HG03066 (cell line): ENCODE results near the gene NEB.
"Not testable (repeated sequence)": the region's sequence is repeated elsewhere in the genome, so short reads cannot be mapped to it uniquely, and the experiment has no call there.

ENCODE experiments used
- ATAC-seq: cut with Tn5 transposase; IDR thresholded peaks from one replicate; pipeline ENCODE4 v1.9.1; 2021; ENCODE audit warnings: low read depth; ENCODE audit not compliant: unreplicated experiment

Gene NEB

GRCh38 chr2:151711025-151711424 lies 23.3 kb downstream of the NEB start:
- ATAC-seq = no peak

GRCh38 chr2:151708788-151709187 lies 25.5 kb downstream of the NEB start:
- no peak for ATAC-seq

- ATAC-seq = no peak
Measured at GRCh38 chr2:151707857-151708256, 26.4 kb downstream of the NEB start.

- not testable (repeated sequence) for ATAC-seq
Measured at GRCh38 chr2:151704480-151704961, 29.8 kb downstream of the NEB start.

- ATAC-seq = not testable (repeated sequence)
Measured at GRCh38 chr2:151698134-151698533, 36.1 kb downstream of the NEB start.

GRCh38 chr2:151695778-151696177 lies 38.5 kb downstream of the NEB start:
- no peak for ATAC-seq

GRCh38 chr2:151691631-151692030 lies 42.6 kb downstream of the NEB start:
- ATAC-seq = no peak

GRCh38 chr2:151688719-151689118 lies 45.6 kb downstream of the NEB start:
- ATAC-seq = no peak

GRCh38 chr2:151682459-151683003 lies 51.7 kb downstream of the NEB start:
- no peak for ATAC-seq

GRCh38 chr2:151681051-151681450 lies 53.2 kb downstream of the NEB start:
- no peak for ATAC-seq

- ATAC-seq = no peak
Measured at GRCh38 chr2:151679994-151680393, 54.3 kb downstream of the NEB start.

GRCh38 chr2:151678849-151679248 lies 55.4 kb downstream of the NEB start:
- no peak for ATAC-seq

- ATAC-seq = no peak
Measured at GRCh38 chr2:151673016-151673415, 61.3 kb downstream of the NEB start.

- no peak for ATAC-seq
Measured at GRCh38 chr2:151672277-151672676, 62.0 kb downstream of the NEB start.

GRCh38 chr2:151670846-151671597 lies 63.3 kb downstream of the NEB start:
- no peak for ATAC-seq

GRCh38 chr2:151670346-151670745 lies 63.9 kb downstream of the NEB start:
- ATAC-seq = no peak

GRCh38 chr2:151669585-151670081 lies 64.6 kb downstream of the NEB start:
- ATAC-seq = no peak

GRCh38 chr2:151668737-151669136 lies 65.5 kb downstream of the NEB start:
- ATAC-seq = no peak

GRCh38 chr2:151665959-151666358 lies 68.3 kb downstream of the NEB start:
- ATAC-seq = no peak

- ATAC-seq = no peak
Measured at GRCh38 chr2:151664520-151664919, 69.8 kb downstream of the NEB start.

GRCh38 chr2:151661625-151662024 lies 72.7 kb downstream of the NEB start:
- no peak for ATAC-seq

GRCh38 chr2:151658081-151658480 lies 76.2 kb downstream of the NEB start:
- no peak for ATAC-seq
